ENCODE measurements around the gene NAPSA. TPM values are rescaled to one million over a fixed set of nuclear protein-coding genes. Genes with fewer than 3 reads are reported as not detected.
A peak's percentile ranks its signal among the peaks of the same experiment; 100 is the strongest.

NAPSA gene
- total RNA-seq, 4 donors from 2014 or later: 1.6 to 5.0 (median 3.1) TPM

- H3K27me3 ChIP-seq: no peaks in the 10 kb centered on the region
- 45 to 52% methylated on average over 6 to 7 of the region's 7 CpGs for WGBS, 2 donors (ENCODE audit: low coverage in 1 of 2)
- H3K27ac ChIP-seq: peak overlapping the region; percentile 97 to 99 (median 99)
- intact Hi-C loops (cut with DNase I; ENCODE audit: low total_unique reads): no loop called here
- H3K36me3 ChIP-seq: peaks cover 0 to 39% (median 18%) of the 10 kb centered on the region in 4 donors
- peak; percentile 55 for DNase-seq
- H3K9me3 ChIP-seq: no peaks in the 10 kb centered on the region
- peaks cover 3 to 12% (median 7%) of the 10 kb centered on the region in 4 donors for H3K4me1 ChIP-seq
- H3K4me3 ChIP-seq: peak overlapping the region in 2 of 4 donors; percentile 79 to 97
- in situ Hi-C loops (cut with MboI; ENCODE audit: low pct_ligation_motif_present in 1 of 4, low pct_unique_long_range_greater_than_20kb in 1 of 4, low sequenced_read_pairs in 3 of 4): no loop called here
- TF ChIP-seq EP300 (IDR thresholded peaks at IDR 0.05; ENCODE audit: low read depth) (no peak), POLR2A (IDR thresholded peaks at IDR 0.05) (no peak), CTCF (IDR thresholded peaks at IDR 0.05) (no peak), POLR2AphosphoS5 (IDR thresholded peaks at IDR 0.05) (no peak)
Measured at GRCh38 chr19:50377051-50377461, 11.6 kb upstream of the NAPSA start.

GRCh38 chr19:50376166-50377050, 11.0 kb upstream of the NAPSA start, which contains the start of gene NR1H2:
Gene NR1H2, plus strand, starts transcription at chr19:50376457. Its CDS starts 1,149 bp downstream, at chr19:50377606.
- 1 to 2% methylated on average over 10 to 63 of the region's 67 CpGs for WGBS, 2 donors (ENCODE audit: low coverage in 1 of 2)

GRCh38 chr19:50371914-50372475, 6.6 kb upstream of the NAPSA start:
- whole genome bisulfite sequencing, 2 donors (ENCODE audit: low coverage in 1 of 2): 84 to 85% methylated on average over 2 to 10 of the region's 10 CpGs
- no peaks in the 10 kb centered on the region for H3K9me3 ChIP-seq
- no peak for DNase-seq
- in situ Hi-C loops (cut with MboI; ENCODE audit: low pct_ligation_motif_present in 1 of 4, low pct_unique_long_range_greater_than_20kb in 1 of 4, low sequenced_read_pairs in 3 of 4): loop anchor here in 2 of 4 donors (5.0 to 25.0 kb wide), 2 partner anchors 85 to 90 kb away; no protein-coding TSS in a partner anchor
- no peaks in the 10 kb centered on the region for H3K36me3 ChIP-seq
- TF ChIP-seq POLR2AphosphoS5 (IDR thresholded peaks at IDR 0.05) (no peak), EP300 (IDR thresholded peaks at IDR 0.05; ENCODE audit: low read depth) (no peak), POLR2A (IDR thresholded peaks at IDR 0.05) (no peak), CTCF (IDR thresholded peaks at IDR 0.05) (no peak)
- no peaks in the 10 kb centered on the region for H3K27me3 ChIP-seq
- peaks cover 3 to 11% (median 7%) of the 10 kb centered on the region in 4 donors for H3K4me1 ChIP-seq
- intact Hi-C loops (cut with DNase I; ENCODE audit: low total_unique reads): no loop called here
- H3K27ac ChIP-seq: no peak overlapping the region
- no peak overlapping the region for H3K4me3 ChIP-seq

More at GRCh38 chr19:50376166-50377050, 11.0 kb upstream of the NAPSA start, which contains the start of gene NR1H2:
- TF ChIP-seq CTCF (IDR thresholded peaks at IDR 0.05) (no peak), POLR2A (IDR thresholded peaks at IDR 0.05) (peak; percentile 88), POLR2AphosphoS5 (IDR thresholded peaks at IDR 0.05) (peak; percentile 68 to 94 (median 93))
- H3K9me3 ChIP-seq: no peaks in the 10 kb centered on the region
- in situ Hi-C loops (cut with MboI; ENCODE audit: low pct_ligation_motif_present in 1 of 4, low pct_unique_long_range_greater_than_20kb in 1 of 4, low sequenced_read_pairs in 3 of 4) (no loop called here), intact Hi-C loops (cut with DNase I; ENCODE audit: low total_unique reads) (no loop called here)
- H3K36me3 ChIP-seq: peaks cover 0 to 36% (median 18%) of the 10 kb centered on the region in 4 donors
- H3K27ac ChIP-seq: peak within 1 kb of the TSS; percentile 97 to 99 (median 99)
- DNase-seq: peak; percentile 97
- no peaks in the 10 kb centered on the region for H3K27me3 ChIP-seq
- peak within 1 kb of the TSS; percentile 79 to 97 (median 94) for H3K4me3 ChIP-seq
- peaks cover 3 to 12% (median 7%) of the 10 kb centered on the region in 4 donors for H3K4me1 ChIP-seq

All from transverse colon (tissue), 4 donors.